ENCODE data around the gene OTUD4.

Gene OTUD4

DNA sequence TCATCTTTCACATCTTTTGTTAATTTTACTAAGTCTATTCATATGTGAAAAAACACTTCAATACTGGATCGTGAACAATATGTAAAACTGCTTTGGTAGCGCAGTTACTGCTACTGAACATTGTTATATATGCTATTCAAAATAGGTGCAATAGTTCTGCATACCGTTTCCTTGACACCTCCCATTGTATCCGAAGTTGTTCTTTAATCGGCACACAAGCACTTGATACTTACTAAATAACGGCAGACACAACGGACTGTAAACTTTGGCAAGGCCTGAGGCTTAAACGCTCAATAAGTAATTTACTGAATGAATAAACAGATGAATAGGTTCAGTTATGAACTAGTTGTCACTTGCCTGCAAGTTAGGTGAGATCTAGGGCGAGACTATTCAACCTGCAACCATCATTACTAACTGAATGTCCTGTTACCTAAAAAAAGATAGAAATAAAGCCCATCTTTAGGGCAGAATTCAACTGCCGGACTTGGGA lies 83.0 kb downstream of the OTUD4 start:
- Histone ChIP-seq H3K36me3 (ENCODE audit: control insufficient read depth, insufficient read depth, low read length) (peaks cover 7% of the 10 kb centered on the region; the same call in 1 of the 2 replicates), H3K27ac (ENCODE audit: low read length) (no peak overlapping the region)
- WGBS (ENCODE audit: insufficient coverage, insufficient read length) = no CpG with 5 or more reads among the region's 10 CpGs

DNA sequence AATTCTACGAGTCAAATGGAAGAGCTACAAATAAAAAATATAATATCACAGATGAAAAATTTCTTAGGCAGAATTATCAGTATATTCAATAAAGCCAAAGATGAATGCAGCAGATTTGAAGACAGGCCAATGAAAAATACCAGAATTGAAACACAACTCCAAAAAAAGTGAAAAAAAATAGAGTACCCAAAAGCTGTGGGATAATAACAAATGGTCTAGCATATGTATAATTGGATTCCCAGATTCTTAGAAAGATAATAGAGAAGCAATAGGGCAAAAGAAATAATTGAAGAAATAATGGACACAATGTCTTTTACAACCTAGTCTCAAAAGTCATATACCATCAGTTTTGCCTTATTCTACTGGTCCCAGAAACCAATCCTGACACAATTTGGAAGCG lies 86.8 kb downstream of the OTUD4 start:
- no peaks in the 10 kb centered on the region for H3K27me3 ChIP-seq (ENCODE audit: control insufficient read depth, insufficient read depth, low read length)
- H3K9me3 ChIP-seq (ENCODE audit: control insufficient read depth, insufficient read depth, low read length) = no peaks in the 10 kb centered on the region
- no peaks in the 10 kb centered on the region for H3K4me1 ChIP-seq (ENCODE audit: control insufficient read depth, insufficient read depth, low read length)
- peaks cover 7% of the 10 kb centered on the region; the same call in 1 of the 2 replicates for H3K36me3 ChIP-seq (ENCODE audit: control insufficient read depth, insufficient read depth, low read length)
- H3K27ac ChIP-seq (ENCODE audit: low read length) = no peak overlapping the region
- WGBS (ENCODE audit: insufficient coverage, insufficient read length) = no CpG with 5 or more reads among the region's 2 CpGs
- DNase-seq (ENCODE audit: low read depth, low spot score) = no peak
- no peak overlapping the region for H3K4me3 ChIP-seq (ENCODE audit: low read length)

More for the DNA sequence above, 83.0 kb downstream of the OTUD4 start:
- H3K4me1 ChIP-seq (ENCODE audit: control insufficient read depth, insufficient read depth, low read length) = no peaks in the 10 kb centered on the region
- H3K4me3 ChIP-seq (ENCODE audit: low read length) = peak overlapping the region; percentile 90; the same call in 1 of the 2 replicates
- no peaks in the 10 kb centered on the region for H3K27me3 ChIP-seq (ENCODE audit: control insufficient read depth, insufficient read depth, low read length)
- H3K9me3 ChIP-seq (ENCODE audit: control insufficient read depth, insufficient read depth, low read length) = no peaks in the 10 kb centered on the region
- no peak for DNase-seq (ENCODE audit: low read depth, low spot score)

DNA sequence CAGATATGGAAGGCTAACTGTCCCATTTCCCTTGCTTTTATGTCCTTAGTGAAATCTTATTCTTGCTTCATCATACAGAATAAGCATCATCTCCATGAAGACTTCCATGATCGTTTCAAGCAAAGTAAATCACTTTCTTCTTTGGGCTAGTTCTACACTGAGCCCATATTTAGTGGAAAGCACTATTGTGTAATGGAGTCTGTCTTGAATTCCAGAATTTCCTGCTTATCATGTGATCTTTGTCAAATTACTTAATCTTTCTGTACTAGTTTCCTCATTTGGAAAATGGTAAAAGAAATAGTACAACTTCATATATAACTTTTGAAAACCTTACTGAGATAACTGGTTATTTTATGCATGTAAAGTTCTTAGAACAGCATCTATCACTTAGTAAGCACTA lies 90.0 kb downstream of the OTUD4 start:
- no peak for DNase-seq (ENCODE audit: low read depth, low spot score)
- H3K4me3 ChIP-seq (ENCODE audit: low read length) = no peak overlapping the region
- no peaks in the 10 kb centered on the region for H3K4me1 ChIP-seq (ENCODE audit: control insufficient read depth, insufficient read depth, low read length)
- no peaks in the 10 kb centered on the region for H3K27me3 ChIP-seq (ENCODE audit: control insufficient read depth, insufficient read depth, low read length)
- no peaks in the 10 kb centered on the region for H3K9me3 ChIP-seq (ENCODE audit: control insufficient read depth, insufficient read depth, low read length)
- peaks cover 7% of the 10 kb centered on the region; the same call in 1 of the 2 replicates for H3K36me3 ChIP-seq (ENCODE audit: control insufficient read depth, insufficient read depth, low read length)
- no CpG with 5 or more reads among the region's 1 CpG for WGBS (ENCODE audit: insufficient coverage, insufficient read length)
- no peak overlapping the region for H3K27ac ChIP-seq (ENCODE audit: low read length)

DNA sequence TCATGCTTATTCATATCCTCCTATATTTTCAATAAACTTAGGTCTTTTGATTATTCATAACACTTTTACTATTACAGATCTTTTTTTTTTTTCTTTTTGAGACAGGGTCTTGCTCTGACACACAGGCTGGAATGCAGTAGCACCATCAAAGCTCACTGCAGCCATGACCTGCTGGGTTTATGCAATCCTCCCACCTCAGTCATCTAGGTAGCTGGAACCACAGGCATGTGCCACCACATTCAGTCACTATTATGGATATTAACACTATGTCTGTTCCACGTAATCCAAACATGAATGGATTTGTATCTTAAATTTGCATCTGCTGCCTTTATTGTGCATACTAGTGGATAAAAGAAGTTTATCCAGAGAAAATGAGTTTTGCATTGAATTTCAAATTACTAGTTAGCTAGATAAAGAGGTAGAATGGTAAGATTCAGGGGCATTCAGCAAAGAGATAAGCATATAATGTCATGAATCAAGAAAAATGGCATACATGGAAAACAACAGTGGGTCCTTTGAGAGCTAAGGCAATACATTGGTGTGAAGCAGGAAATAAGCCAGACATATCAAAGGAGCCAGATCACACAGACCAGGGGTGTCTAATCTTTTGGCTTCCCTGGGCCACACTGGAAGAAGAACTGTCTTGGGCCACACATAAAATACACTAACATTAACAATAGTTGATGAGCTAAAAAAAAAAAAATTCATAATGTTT lies 96.3 kb downstream of the OTUD4 start:
- Histone ChIP-seq H3K9me3 (ENCODE audit: control insufficient read depth, insufficient read depth, low read length) (no peaks in the 10 kb centered on the region), H3K4me3 (ENCODE audit: low read length) (no peak overlapping the region), H3K4me1 (ENCODE audit: control insufficient read depth, insufficient read depth, low read length) (no peaks in the 10 kb centered on the region), H3K27ac (ENCODE audit: low read length) (no peak overlapping the region), H3K36me3 (ENCODE audit: control insufficient read depth, insufficient read depth, low read length) (no peaks in the 10 kb centered on the region), H3K27me3 (ENCODE audit: control insufficient read depth, insufficient read depth, low read length) (no peaks in the 10 kb centered on the region)
- DNase-seq (ENCODE audit: low read depth, low spot score) = no peak
- WGBS (ENCODE audit: insufficient coverage, insufficient read length) = no CpG with 5 or more reads among the region's 1 CpG

Measured in iPS DF 6.9 (cell line).